Endothelial cell of umbilical vein (primary cell): Measurements from ENCODE around the gene CSMD2.

Source experiments
- EZH2 ChIP-seq: IDR thresholded peaks from 2 replicates; pipeline ENCODE4 v1.6.1; 2012; ENCODE audit warnings: borderline replicate concordance, low read depth, mild to moderate bottlenecking, moderate library complexity, low read length, inconsistent platforms; ENCODE audit not compliant: severe bottlenecking
- FOS ChIP-seq: IDR thresholded peaks from 2 replicates; pipeline ENCODE4 v1.6.1; 2011; ENCODE audit warnings: mild to moderate bottlenecking, low read length, moderate library complexity, borderline replicate concordance; ENCODE audit not compliant: insufficient read depth
- GATA2 ChIP-seq: IDR thresholded peaks from 2 replicates; pipeline ENCODE4 v1.7.0; 2011; ENCODE audit warnings: low read depth, mild to moderate bottlenecking, moderate library complexity, mixed read lengths, low read length; ENCODE audit not compliant: insufficient read length, insufficient read depth
- JUN ChIP-seq: IDR thresholded peaks from 2 replicates; pipeline ENCODE4 v1.6.1; 2011; ENCODE audit warnings: borderline replicate concordance, low read depth; ENCODE audit not compliant: insufficient read length, insufficient read depth
- MYC ChIP-seq: IDR thresholded peaks from one replicate; pipeline ENCODE4 v1.6.1; 2011; ENCODE audit warnings: mild to moderate bottlenecking, low read depth, low read length
- POLR2A ChIP-seq: IDR thresholded peaks from 2 replicates; pipeline ENCODE4 v1.6.1; 2012; ENCODE audit warnings: low read depth, mild to moderate bottlenecking, control low read depth, low read length
- POLR2AphosphoS5 ChIP-seq: IDR thresholded peaks from 2 replicates; pipeline ENCODE4 v1.6.1; 2012; ENCODE audit warnings: low read depth, mild to moderate bottlenecking, control low read depth, low read length, moderate library complexity; ENCODE audit not compliant: insufficient read depth
- TF ChIP-seq, protein P1 (sequence below), 2 donors: IDR thresholded peaks; 1 replicate in 1 of 2; 2 replicates in 1 of 2; pipeline ENCODE4 v1.5.1; 2011; ENCODE audit warnings: low read length in 2 of 2, mild to moderate bottlenecking in 2 of 2, moderate library complexity in 2 of 2, control low read depth in 1 of 2, inconsistent platforms in 1 of 2, low read depth in 1 of 2; ENCODE audit not compliant: insufficient read depth in 1 of 2; ENCODE audit errors: extremely low read depth in 1 of 2
- TF ChIP-seq, protein P2 (sequence below): IDR thresholded peaks from 2 replicates; pipeline ENCODE4 v1.6.1; 2011; ENCODE audit not compliant: insufficient read depth, insufficient read length

DNA sequence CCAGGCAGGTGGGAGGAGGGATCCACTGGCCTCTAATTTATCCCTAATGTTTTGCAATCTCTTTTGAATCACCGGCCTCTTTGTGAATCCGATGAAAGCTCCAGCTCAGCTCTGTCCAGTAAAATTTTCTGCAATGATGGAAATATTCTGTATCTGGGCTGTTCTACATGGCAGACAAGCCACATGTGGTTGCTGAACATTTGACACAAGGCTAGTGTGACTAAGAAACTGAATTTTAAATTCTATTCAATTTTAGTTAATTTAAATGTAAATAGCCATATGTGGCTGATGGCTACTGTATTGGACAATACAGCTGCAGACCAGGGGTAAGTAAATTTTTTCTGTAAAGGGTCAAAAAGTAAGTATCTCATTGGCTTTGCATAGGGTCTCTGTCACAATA, 135.1 kb downstream of the CSMD2 start:
- TF ChIP-seq, protein P1, sequence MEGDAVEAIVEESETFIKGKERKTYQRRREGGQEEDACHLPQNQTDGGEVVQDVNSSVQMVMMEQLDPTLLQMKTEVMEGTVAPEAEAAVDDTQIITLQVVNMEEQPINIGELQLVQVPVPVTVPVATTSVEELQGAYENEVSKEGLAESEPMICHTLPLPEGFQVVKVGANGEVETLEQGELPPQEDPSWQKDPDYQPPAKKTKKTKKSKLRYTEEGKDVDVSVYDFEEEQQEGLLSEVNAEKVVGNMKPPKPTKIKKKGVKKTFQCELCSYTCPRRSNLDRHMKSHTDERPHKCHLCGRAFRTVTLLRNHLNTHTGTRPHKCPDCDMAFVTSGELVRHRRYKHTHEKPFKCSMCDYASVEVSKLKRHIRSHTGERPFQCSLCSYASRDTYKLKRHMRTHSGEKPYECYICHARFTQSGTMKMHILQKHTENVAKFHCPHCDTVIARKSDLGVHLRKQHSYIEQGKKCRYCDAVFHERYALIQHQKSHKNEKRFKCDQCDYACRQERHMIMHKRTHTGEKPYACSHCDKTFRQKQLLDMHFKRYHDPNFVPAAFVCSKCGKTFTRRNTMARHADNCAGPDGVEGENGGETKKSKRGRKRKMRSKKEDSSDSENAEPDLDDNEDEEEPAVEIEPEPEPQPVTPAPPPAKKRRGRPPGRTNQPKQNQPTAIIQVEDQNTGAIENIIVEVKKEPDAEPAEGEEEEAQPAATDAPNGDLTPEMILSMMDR (IDR thresholded peaks at IDR 0.05; ENCODE audit: extremely low read depth in 1 of 2, insufficient read depth in 1 of 2, low read depth in 1 of 2, low read length in 2 of 2), result no peak
- TF ChIP-seq MYC, result no peak
- no peak for TF ChIP-seq EZH2
- no peak for TF ChIP-seq JUN
- TF ChIP-seq, protein P2, sequence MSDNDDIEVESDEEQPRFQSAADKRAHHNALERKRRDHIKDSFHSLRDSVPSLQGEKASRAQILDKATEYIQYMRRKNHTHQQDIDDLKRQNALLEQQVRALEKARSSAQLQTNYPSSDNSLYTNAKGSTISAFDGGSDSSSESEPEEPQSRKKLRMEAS, result no peak
- no peak for TF ChIP-seq POLR2A
- TF ChIP-seq POLR2AphosphoS5, result no peak
- no peak for TF ChIP-seq FOS
- no peak for TF ChIP-seq GATA2
